GM18517 (cell line): ENCODE measurements around the gene PLS1.
"Not testable (repeated sequence)": the region's sequence is repeated elsewhere in the genome, so short reads cannot be mapped to it uniquely, and the experiment has no call there.

ENCODE experiments used
- ATAC-seq: cut with Tn5 transposase; IDR thresholded peaks from one replicate; pipeline ENCODE4 v1.9.1; 2021; ENCODE audit warnings: mild to moderate bottlenecking, moderate library complexity; ENCODE audit not compliant: unreplicated experiment

The PLS1 gene

DNA sequence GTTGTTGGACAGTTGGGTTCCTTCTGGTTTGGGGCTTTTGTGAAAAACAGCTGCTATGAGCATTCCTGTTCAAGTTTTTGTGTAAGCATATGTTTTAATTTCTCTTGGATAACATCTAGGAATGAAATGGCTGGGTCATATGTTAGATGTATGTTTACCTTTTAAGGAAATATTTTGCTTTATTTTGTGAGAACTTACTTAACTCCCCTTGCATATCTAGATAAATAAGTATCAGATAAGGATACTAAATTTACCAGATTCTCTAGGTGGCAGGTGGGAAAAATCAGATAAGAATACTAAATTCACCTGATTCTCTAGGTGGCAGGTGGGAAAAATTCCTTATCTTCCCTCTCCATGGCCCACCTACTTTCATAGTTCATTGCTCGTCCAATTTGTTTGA, 1.1 kb upstream of the PLS1 start:
- ATAC-seq, result no peak

DNA sequence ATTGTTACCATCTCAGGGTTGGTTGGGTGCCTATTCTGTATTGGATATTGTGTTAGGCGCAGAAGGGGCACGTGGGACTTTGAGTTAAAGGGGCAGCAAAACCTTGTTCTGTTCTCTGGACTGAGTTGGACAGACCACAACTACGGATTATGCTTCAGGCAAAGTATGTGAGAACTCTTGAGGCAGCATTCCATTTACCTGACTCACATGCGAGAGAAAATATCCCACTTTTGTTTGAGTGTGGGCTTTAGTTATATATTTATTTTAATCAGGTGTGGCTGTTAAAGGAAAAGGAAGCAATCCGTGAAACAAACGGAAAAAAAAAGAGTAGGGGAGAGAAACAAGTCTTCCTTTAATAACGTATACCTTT, 627 bp upstream of the PLS1 start:
- ATAC-seq, result no peak

DNA sequence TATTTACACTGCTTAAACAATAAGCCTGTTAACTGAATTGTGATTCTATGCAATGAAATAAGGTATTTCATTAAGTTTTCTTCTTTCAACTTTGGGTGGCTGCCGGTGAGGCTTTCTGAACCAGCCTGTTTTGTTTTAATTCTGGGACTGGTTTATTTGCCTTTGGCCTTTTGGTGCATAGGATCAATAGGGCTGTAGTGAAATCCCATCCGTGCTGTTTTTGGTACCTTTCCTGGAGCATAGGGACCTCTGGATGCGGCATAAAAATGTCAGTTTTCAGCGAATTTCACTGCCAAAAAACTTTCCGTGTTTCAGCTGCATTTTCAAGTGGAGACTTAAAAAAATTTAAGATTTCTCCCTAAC, 514 bp downstream of the PLS1 start:
- no peak for ATAC-seq

DNA sequence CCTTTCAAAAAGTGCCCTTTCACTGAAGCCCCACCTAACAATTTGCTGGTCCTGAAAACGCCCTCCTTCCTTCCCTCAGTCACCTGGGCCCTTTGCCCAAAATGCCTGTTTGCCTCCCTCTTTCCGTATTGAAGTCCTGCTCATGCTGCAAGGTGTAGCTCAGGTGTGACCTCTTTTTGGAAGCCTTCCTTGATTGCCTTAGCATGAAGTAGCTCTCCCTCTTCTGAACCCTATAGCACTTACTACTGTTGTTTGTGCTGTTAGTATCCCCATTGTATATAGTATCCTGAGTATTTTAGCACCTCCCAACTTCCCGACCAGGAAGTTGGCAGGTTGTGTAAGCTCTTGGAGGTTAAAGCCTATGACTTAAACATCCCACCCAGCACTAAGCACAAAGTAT, 1.7 kb downstream of the PLS1 start:
- ATAC-seq, result no peak

DNA sequence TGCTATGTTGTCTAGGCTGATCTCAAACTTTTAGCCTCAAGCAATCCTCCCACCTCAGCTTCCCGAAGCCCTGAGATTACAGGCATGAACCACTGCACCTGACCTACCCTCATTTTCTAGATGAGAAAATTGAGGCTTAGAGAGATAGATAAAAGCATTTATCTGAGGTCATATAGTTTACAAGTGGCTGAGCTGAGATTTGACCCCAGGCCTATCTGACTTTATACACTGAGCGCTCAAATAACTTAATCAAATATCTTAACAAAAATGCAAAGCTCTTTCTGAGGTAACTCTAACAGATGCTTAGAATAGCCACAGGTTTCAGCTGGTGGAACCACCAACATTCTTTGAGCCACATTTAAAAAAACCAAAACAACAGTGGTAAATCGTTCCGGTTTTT, 5.5 kb downstream of the PLS1 start:
- ATAC-seq, result no peak

DNA sequence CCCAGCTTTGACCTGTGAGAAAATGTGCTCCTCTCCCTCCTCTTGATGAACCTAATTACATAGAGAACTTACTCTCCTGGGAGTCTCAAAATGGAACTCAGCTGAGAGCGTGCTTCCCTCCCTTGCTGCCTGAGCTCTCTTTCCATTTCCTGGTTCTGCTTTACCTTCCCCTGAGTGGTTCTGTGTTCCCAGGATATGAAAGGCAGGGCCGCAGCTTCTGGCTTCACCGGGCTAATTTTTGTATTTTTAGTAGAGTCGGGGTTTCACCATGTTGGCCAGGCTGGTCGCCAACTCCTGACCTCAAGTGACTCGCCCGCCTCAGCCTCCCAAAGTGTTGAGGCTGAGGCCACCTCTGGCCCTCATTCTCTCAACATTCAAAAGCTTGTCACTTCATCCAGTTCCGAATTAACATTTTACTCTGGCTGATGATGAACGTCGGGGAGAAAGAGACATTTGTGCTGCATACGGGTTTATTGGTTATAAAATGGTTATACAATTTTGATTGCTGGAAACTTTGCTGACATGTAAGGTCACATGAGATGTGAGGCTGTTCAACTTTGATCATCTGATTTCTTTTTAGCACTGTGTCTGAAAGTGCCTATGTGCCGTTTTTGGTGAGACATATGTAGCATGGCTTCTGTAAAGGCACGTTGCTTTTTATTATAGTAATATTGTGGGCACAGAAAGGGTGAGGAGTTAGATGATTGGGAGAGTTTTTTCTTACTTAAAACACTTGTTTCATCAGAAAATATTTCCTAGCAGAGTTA, 6.6 kb downstream of the PLS1 start:
- no peak for ATAC-seq

DNA sequence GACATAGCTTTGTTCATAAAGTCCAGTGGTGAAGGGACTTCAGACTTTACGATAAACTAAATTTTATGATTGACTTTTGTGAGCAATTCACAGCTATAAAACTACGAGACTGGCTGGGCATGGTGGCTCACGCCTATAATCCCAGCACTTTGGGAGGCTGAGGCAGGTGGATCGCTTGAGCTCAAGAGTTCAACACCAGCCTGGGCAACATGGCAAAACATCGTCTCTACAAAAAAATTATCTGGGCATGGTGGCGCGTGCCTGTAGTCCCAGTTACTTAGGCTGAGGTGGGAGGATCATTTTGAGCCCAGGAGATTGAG, 7.2 kb downstream of the PLS1 start:
- not testable (repeated sequence) for ATAC-seq

DNA sequence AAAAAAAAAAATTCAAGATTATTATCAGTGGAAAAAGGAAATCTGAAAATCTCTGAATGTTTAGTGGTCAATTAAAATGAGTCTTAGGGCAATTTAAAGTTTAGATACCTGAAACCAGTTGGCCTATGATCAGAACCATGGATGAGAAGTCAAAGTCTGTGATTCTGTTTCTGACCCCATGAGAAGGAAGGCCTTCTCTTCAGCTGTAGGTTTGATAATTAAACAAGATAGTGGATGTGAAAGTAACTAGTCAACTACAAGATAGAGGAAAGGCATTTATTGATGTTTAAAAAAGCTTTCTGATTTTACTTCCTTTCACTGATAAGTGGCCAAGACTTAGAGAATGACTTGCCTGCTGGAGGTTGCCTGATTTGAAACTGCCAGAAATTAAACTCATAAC, 8.7 kb downstream of the PLS1 start:
- no peak for ATAC-seq

DNA sequence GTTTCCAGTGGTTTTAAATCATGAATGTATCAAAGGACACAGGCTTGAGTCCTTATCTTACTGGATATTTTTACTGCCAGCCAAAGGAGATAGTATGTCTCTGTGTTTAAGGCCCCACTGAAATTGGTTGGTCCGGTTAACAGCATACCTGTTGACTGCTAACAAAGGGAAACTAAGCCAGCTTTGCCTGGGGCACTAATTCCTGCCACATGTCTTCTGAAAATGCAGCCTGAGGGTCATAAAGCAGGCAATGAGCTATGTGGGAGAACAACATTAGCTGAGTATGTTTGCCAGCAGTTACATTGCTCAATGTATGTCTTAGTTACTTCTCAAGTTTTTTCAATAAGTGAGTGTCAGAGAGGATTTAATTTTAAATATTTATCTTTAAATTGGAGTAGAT, 12.4 kb downstream of the PLS1 start:
- ATAC-seq, result no peak

DNA sequence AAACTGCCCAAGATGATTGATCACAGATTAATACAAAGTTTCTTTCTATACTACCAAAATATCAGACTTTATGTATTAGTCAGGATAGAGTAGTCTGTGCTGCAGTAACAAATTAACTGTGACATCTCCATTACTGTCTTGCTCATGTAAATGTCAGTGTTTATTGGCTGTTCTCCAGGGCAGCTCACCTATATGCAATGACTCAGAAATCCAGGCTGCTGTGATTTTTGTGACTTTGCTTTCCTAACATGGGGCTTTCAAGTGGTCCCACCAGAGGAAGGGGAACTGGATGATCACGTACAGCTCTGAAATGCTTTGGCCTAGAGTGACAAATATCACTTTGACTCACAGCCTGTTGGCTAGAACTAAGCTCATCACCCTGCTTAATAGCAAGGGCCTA, 12.9 kb downstream of the PLS1 start:
- ATAC-seq, result no peak

DNA sequence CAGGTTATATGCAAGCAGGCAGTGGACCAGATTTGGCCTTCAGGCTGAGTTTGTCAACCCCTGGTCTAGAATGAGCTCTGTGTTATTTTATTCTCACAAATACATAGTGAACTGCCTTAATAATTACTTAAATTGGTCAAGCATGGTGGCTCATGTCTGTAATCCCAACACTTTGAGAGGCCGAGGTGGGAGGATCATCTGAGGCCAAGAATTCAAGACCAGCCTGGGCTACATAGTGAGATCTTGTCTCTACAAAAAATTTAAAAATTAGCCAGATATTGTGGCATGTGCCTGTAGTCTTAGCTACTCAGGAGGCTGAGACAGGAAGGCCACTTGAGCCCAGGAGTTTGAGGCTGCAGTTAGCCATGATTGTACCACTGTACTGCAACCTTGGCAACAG, 15.0 kb downstream of the PLS1 start:
- ATAC-seq, result no peak

DNA sequence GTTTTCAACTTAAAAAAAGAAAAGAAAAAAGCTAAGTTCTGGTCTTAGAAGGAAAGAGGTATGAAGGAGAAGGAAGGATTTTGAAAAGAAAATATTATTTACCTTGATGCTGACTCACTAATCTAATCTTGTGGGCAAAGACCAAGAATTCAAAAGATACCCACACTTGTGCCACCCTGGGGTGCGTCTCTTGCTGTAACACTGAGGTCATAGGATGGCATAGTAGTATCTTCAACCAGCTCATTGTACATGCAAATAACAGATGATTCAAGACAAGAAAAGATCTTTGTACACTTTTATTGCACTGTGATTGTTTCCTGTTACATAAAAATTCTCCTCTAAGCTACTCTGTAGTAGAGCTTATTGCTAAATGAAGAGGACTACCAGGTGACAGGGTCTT, 17.3 kb downstream of the PLS1 start:
- no peak for ATAC-seq

DNA sequence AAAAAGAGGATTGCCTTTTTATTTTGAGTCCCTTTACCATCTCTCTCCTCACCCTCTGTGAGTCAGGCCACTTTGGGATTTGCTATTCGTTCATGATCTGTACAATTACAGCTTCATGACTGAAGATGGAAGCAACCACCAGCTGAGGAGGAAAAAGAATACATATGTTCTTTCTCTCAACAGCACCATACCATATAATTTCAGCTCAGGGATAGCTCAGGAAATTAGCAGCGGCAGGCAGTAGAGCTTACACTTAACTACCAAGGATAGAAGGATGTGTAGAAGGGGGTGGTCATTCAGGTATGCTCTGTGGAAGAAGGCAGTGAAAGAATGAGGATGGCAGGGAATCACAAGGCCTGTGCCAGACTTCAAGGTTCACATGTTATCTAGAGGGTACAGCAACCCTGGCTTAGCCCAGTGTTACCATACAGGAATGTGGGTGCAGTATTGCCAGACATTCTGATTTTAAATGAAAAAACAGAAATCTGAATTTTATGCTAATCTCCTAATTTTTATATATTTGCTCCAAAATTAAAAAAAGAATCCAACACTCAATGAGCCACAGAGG, 17.9 kb downstream of the PLS1 start:
- no peak for ATAC-seq

DNA sequence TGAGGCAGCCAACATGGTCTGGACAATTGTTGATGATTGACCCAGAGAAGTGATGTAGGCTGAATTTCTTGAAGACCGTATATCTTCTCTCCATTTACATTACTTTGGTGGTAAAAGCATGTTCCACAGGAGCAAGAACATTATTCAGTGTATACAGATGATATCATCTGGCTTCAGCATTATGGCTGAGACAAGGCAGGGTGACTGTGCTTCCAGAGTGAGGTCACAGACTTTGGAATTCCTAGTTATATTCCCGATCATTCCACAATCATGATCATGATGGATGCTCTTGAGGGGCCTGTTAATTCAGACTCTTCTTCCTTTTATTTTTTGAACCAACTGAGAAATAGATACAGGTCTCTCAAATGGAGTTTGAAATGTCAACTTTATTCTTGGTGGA, 19.0 kb downstream of the PLS1 start:
- no peak for ATAC-seq

DNA sequence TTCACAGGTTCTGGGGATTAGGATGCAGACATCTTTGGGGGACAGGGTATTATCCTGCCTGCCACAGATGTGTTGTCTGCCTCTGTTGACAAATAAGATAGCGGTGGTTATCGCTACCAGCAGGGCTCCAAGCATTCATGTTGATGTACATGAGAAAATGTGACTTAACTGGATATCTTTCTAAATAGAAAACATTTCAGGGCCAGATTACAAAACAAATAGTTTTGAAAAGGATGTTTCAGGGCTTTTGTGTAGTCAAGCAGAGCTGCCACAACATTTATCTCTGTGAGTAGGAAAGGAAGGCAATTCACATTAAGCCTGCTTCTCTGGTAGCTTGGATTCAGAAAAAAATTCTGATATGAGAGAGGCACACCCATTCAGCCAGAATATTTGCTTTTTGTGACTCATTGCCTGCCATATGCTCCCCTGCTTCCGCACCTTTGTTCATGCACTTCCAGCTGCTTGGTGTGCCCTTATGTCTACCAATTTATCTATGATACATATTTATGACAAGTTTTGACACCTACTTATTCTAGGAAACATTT, 22.8 kb downstream of the PLS1 start:
- ATAC-seq, result no peak

DNA sequence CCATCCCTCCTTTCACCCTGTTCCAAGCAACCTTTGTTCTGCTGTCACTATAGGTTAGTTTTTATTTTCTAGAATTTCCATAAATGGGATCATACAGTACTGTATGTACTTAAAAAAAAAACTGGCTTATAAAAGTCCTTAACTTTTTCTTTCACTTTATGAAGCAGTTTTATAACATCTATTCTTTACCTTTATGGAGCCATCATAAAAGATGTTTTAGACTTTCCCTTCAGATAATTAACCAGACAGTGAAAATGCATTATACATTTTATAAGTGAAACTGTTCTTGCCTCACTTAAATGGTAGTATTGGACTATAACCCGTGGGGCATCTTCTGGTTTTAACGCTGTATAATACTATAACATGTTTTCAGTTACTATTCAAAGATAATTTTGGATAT, 26.2 kb downstream of the PLS1 start:
- ATAC-seq, result no peak

DNA sequence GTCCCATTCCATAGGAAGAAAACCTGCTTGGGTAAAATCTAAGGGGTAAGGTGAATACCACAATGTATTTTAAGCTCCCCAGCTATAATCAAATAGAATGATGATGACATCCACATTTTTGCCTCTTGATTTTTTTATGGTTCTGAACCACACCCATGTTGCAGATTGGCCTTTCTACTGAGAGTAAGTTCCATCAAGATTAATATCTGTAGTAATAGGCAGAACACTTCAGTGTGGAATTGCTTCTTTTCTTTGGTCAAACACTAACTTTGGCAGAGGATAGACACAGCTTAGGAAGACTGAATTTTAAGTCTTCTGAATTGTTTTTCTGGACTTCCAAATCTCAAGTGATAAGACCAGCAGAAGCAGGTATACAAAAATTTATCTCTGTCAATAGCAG, 27.0 kb downstream of the PLS1 start:
- no peak for ATAC-seq

DNA sequence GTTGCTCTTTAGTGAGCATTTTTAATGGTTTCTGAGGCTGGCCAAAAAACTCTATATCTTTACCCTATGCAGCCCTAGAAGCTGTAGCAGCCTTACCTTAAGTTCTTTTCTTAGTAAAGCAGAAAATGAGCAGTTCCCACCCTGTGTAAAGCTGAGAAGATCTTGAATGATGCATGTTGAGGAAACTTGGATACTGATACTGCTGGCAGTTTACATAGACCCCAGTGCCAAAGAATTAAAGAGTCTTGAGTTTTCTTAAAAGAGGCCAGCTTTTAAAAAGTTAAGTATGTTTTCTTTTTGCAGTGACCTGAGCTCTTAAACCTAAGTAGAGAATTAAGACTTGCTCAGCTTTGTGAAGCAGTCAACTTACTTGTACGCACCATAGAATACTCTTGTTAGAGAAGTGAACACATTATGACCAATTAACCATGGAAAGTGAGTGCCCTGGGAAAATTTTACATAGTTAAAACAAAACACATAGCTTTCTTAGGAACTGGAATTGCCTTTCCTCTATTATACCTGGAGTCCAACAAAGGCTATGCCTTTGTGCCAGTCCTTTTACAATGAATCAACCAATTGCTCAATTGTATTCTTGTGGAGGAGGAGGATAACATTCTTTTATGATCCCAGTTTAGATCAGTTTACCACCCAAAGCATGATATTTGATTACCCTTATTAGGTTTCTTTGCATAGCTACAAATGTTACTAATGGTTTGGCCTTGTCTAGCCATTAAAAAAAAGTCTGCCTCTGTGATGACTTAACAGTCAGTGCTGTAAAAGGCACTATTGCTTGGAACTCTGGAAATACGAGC, 28.4 kb downstream of the PLS1 start:
- ATAC-seq, result no peak

DNA sequence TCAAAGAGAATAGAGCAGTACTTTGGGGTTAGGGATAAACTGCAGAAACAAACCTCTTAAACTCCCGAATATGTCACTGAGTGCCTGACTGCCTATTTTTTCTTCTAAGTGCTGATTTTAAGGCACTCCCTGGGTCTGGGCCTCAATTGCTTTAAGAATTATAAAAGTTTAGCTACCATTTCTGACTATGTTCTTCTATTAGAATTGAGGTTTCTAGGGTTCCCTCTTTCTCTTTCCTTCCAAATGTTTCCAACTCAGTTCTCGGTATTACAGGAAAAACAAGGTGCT, 28.9 kb downstream of the PLS1 start:
- ATAC-seq, result no peak

DNA sequence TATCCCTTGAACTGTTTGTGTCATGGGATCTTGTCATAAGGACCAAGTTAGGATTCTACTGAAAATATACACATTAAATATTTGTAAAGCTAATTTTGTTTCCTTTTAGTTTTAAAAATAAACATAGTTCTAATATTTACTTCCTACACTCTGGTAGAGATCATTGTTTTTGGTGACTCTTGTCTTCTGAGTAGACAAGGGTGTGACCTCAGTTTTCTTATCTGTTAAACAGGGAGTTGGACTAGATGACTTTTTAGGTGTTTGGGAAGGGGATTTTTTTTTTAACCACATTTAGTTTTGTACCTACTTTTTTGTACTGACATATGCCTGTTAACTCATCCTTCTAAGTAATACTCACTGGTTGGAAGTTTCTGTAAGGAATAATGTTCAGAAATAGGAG, 30.8 kb downstream of the PLS1 start:
- ATAC-seq, result no peak

DNA sequence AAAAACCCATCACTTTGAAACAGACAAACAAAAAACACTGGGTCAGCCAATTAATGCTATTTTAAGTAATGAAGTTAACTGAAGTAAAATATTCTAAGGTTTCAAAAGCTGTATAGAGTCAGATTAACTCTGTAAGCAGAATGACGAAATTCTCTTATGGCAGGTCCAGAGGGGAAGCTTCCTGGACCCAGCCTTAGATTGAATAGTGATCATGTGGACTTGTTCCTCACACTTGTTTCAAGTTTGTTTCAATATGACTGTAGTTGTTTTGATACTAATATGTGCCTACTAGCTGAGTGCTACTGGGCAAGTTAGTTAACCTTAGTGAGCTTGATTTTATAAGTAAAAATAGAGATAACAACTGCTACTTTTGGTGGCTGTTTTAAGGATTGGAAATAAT, 32.6 kb downstream of the PLS1 start:
- peak; percentile 70 for ATAC-seq

DNA sequence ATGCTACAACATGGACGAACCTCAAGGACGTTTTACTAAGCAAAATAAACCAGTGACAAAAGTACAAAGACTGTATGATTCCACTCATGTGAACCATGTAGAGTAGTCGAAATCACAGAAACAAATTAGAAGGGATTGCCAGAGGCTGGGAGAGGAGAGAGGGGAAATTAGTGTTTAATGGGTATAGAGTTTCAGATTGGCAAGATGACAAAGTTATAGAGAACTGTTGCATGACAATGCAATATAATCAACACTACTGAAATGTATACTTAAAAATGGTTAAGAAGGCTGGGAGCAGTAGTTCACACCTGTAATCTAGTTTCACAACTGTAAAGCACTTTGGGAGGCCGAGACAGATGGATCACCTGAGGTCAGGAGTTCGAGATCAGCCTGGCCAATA, 36.9 kb downstream of the PLS1 start:
- ATAC-seq, result no peak
